Sigmoid colon (tissue), 7 donors: ENCODE measurements around the gene MAD1L1. TPM values are rescaled to one million over a fixed set of nuclear protein-coding genes. Genes with fewer than 3 reads are reported as not detected.

Experiments used
- DNase-seq: peaks from one replicate; pipeline ENCODE4 v3.0.0-alpha.2; 2019
- H3K27ac ChIP-seq, 4 donors: fragments of 200-600 bp; sonication (generic); one replicate each; pipeline ENCODE4 v1.5.1; 2016 to 2019; ENCODE audit warnings: mild to moderate bottlenecking in 1 of 4
- H3K27me3 ChIP-seq, 3 donors: fragments of 200-600 bp; sonication (generic); one replicate each; pipeline ENCODE4 v1.5.1; 2019; ENCODE audit warnings: mild to moderate bottlenecking in 1 of 3
- H3K36me3 ChIP-seq, 4 donors: fragments of 200-600 bp; sonication (generic); one replicate each; pipeline ENCODE4 v1.5.1; 2016 to 2019
- H3K4me1 ChIP-seq, 4 donors: fragments of 200-600 bp; sonication (generic); one replicate each; pipeline ENCODE4 v1.5.1; 2017 to 2019
- H3K4me3 ChIP-seq, 4 donors: fragments of 200-600 bp; sonication (generic); one replicate each; pipeline ENCODE4 v1.5.1; 2017 to 2019; ENCODE audit warnings: mild to moderate bottlenecking in 2 of 4, moderate library complexity in 1 of 4
- H3K9me3 ChIP-seq, 4 donors: fragments of 200-600 bp in 3 of 4; sonication (generic) in 3 of 4; one replicate each; pipeline versions ENCODE4 v1.5.1 to v1.6.1; 2013 to 2019
- EP300 ChIP-seq, 4 donors: sonication (generic); formaldehyde crosslinking; IDR thresholded peaks; one replicate each; pipeline ENCODE4 v1.6.1; 2017; ENCODE audit warnings: antibody characterized with exemption in 4 of 4
- POLR2A ChIP-seq, 2 donors: fragments of 450-650 bp; IDR thresholded peaks; one replicate each; pipeline ENCODE4 v1.6.1; 2016; ENCODE audit warnings: antibody characterized with exemption in 2 of 2, mild to moderate bottlenecking in 2 of 2, moderate library complexity in 2 of 2
- POLR2AphosphoS5 ChIP-seq, 4 donors: sonication (generic); formaldehyde crosslinking; IDR thresholded peaks; one replicate each; pipeline ENCODE4 v1.6.1; 2017; ENCODE audit warnings: antibody characterized with exemption in 4 of 4
- WGBS, 2 donors: extraction: QIAGEN DNeasy Blood & Tissue Kit; methylation state at CpG; one replicate each; pipeline ENCODE4 v1.1.7; 2013; 5-methylcytosine and 5-hydroxymethylcytosine counted together
- intact Hi-C: fragments of 100-400 bp; cut with DNase I; formaldehyde crosslinking; loops from one replicate; pipeline ENCODE4 v1.15.1; 2023
- polyA plus RNA-seq, 3 donors: library from polyadenylated mRNA; stranded (reverse); fragments of 200-250 nt; gene quantifications; one replicate each; pipeline ENCODE4 v1.2.3, GENCODE V29; 2013
- total RNA-seq, 4 donors: library from RNA; depleted of rRNA; stranded (reverse); fragments of >200 nt; gene quantifications; one replicate each; pipeline ENCODE4 v1.1.0, GENCODE V29; 2016
- TF ChIP-seq, protein P1 (sequence below), 4 experiments: fragments of 450-650 bp in 3 of 4; fragments of 200-600 bp in 1 of 4; IDR thresholded peaks; one replicate each; pipeline ENCODE4 v1.5.1; 2016 to 2019; ENCODE audit warnings: antibody characterized with exemption in 4 of 4, mild to moderate bottlenecking in 3 of 4, moderate library complexity in 2 of 4
- donor health status: healthy with polysubstance abuse.
- donor health status: Bipolar disorder and iron deficiency.
- donor health status: healthy.

The MAD1L1 gene
- total and polyA plus RNA-seq, 7 donors = 10.2 to 38.4 (median 20.6) TPM

- Histone ChIP-seq H3K27ac (no peak overlapping the region), H3K36me3 (no peaks in the 10 kb centered on the region), H3K27me3 (peaks cover 0 to 19% (median 0%) of the 10 kb centered on the region in 3 donors), H3K4me1 (no peaks in the 10 kb centered on the region), H3K9me3 (peaks cover 0 to 11% (median 5%) of the 10 kb centered on the region in 4 donors), H3K4me3 (no peak overlapping the region)
- intact Hi-C loops = no loop called here
- TF ChIP-seq, protein P1, sequence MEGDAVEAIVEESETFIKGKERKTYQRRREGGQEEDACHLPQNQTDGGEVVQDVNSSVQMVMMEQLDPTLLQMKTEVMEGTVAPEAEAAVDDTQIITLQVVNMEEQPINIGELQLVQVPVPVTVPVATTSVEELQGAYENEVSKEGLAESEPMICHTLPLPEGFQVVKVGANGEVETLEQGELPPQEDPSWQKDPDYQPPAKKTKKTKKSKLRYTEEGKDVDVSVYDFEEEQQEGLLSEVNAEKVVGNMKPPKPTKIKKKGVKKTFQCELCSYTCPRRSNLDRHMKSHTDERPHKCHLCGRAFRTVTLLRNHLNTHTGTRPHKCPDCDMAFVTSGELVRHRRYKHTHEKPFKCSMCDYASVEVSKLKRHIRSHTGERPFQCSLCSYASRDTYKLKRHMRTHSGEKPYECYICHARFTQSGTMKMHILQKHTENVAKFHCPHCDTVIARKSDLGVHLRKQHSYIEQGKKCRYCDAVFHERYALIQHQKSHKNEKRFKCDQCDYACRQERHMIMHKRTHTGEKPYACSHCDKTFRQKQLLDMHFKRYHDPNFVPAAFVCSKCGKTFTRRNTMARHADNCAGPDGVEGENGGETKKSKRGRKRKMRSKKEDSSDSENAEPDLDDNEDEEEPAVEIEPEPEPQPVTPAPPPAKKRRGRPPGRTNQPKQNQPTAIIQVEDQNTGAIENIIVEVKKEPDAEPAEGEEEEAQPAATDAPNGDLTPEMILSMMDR (IDR thresholded peaks at IDR 0.05) = no peak
- no peak for TF ChIP-seq EP300 (IDR thresholded peaks at IDR 0.05)
- TF ChIP-seq POLR2AphosphoS5 (IDR thresholded peaks at IDR 0.05) = no peak
- no peak for TF ChIP-seq POLR2A (IDR thresholded peaks at IDR 0.05)
- peak; percentile 21 for DNase-seq
- 78 to 80% methylated on average over 9 of the region's 9 CpGs for WGBS, 2 donors
Observed at GRCh38 chr7:1787241-1787640, 445.5 kb downstream of the MAD1L1 start.

- WGBS, 2 donors = 84 to 88% methylated on average over 3 of the region's 3 CpGs
- TF ChIP-seq, protein P1 (IDR thresholded peaks at IDR 0.05) = no peak
- TF ChIP-seq POLR2A (IDR thresholded peaks at IDR 0.05) = no peak
- TF ChIP-seq POLR2AphosphoS5 (IDR thresholded peaks at IDR 0.05) = no peak
- TF ChIP-seq EP300 (IDR thresholded peaks at IDR 0.05) = no peak
- DNase-seq = peak; percentile 2
- H3K27me3 ChIP-seq = peaks cover 0 to 19% (median 0%) of the 10 kb centered on the region in 3 donors
- H3K4me1 ChIP-seq = no peaks in the 10 kb centered on the region
- intact Hi-C loops = no loop called here
- peaks cover 0 to 7% (median 3%) of the 10 kb centered on the region in 4 donors for H3K9me3 ChIP-seq
- H3K27ac ChIP-seq = no peak overlapping the region
- H3K4me3 ChIP-seq = no peak overlapping the region
- no peaks in the 10 kb centered on the region for H3K36me3 ChIP-seq
Observed at GRCh38 chr7:1785839-1786238, 446.9 kb downstream of the MAD1L1 start.

GRCh38 chr7:1781369-1781768, 451.4 kb downstream of the MAD1L1 start:
- TF ChIP-seq, protein P1 (IDR thresholded peaks at IDR 0.05) = no peak
- TF ChIP-seq POLR2AphosphoS5 (IDR thresholded peaks at IDR 0.05) (no peak), EP300 (IDR thresholded peaks at IDR 0.05) (no peak), POLR2A (IDR thresholded peaks at IDR 0.05) (no peak)
- Histone ChIP-seq H3K36me3 (no peaks in the 10 kb centered on the region), H3K9me3 (peaks cover 0 to 7% (median 3%) of the 10 kb centered on the region in 4 donors), H3K4me1 (no peaks in the 10 kb centered on the region), H3K4me3 (no peak overlapping the region), H3K27me3 (no peaks in the 10 kb centered on the region), H3K27ac (no peak overlapping the region)
- WGBS, 2 donors = 85 to 94% methylated on average over 12 of the region's 12 CpGs
- intact Hi-C loops = no loop called here
- DNase-seq = no peak

DNA sequence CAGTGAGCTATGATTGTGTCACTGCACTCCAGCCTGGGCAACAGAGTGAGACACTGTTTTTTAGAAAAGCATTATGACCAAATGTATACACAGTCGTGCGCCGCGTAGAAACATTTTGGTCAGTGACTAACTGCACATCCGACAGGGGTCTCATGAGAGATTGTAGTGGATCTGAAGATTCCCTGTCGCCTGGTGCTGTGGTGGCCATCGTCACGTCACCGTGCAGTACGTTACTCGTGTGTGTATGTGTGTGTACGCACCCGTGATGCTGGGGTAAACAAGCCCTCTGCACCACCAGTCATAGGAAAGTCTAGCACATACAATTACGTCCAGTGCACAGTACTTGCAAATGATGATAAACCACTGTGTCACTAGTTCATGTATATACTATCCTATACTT, 453.3 kb downstream of the MAD1L1 start:
- H3K27me3 ChIP-seq = no peaks in the 10 kb centered on the region
- H3K36me3 ChIP-seq = no peaks in the 10 kb centered on the region
- 88 to 90% methylated on average over 14 of the region's 14 CpGs for WGBS, 2 donors
- no peaks in the 10 kb centered on the region for H3K4me1 ChIP-seq
- H3K27ac ChIP-seq = no peak overlapping the region
- no peak for DNase-seq
- intact Hi-C loops = no loop called here
- H3K4me3 ChIP-seq = no peak overlapping the region
- no peaks in the 10 kb centered on the region for H3K9me3 ChIP-seq
- TF ChIP-seq, protein P1 (IDR thresholded peaks at IDR 0.05) = no peak
- TF ChIP-seq POLR2A (IDR thresholded peaks at IDR 0.05) (no peak), EP300 (IDR thresholded peaks at IDR 0.05) (no peak), POLR2AphosphoS5 (IDR thresholded peaks at IDR 0.05) (no peak)

DNA sequence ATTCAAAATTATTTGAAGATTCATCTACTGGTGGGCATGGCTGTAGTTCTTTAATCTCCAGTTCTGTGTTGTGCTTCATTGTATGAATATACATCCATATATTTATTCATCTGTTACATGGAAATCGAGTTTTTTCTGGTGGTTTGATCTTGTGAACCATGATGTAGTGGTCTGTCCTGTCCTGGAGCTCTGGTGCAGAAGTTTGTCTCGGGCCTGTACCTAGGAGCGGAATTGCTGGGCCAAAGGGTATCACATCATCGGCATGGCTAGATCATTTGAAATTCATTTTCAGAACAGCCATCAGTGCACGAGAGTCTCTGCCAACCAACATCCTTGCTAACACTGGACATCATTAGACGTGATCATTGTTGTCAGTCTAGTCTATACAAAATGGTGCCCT, 455.6 kb downstream of the MAD1L1 start:
- DNase-seq = no peak
- Histone ChIP-seq H3K27ac (no peak overlapping the region), H3K27me3 (no peaks in the 10 kb centered on the region), H3K4me3 (no peak overlapping the region), H3K36me3 (no peaks in the 10 kb centered on the region), H3K9me3 (no peaks in the 10 kb centered on the region), H3K4me1 (no peaks in the 10 kb centered on the region)
- no peak for TF ChIP-seq POLR2A (IDR thresholded peaks at IDR 0.05)
- no peak for TF ChIP-seq POLR2AphosphoS5 (IDR thresholded peaks at IDR 0.05)
- TF ChIP-seq, protein P1 (IDR thresholded peaks at IDR 0.05) = no peak
- WGBS, 2 donors = 73 to 78% methylated on average over 6 of the region's 6 CpGs
- intact Hi-C loops = no loop called here
